NB4 (cell line): ENCODE measurements around the gene CHD8.

Source experiments
- MAX ChIP-seq: IDR thresholded peaks from 2 replicates; pipeline ENCODE4 v1.6.1; 2011; ENCODE audit warnings: low read depth, low read length
- MYC ChIP-seq: IDR thresholded peaks from 2 replicates; pipeline ENCODE4 v1.6.1; 2011; ENCODE audit warnings: low read depth, low read length
- TF ChIP-seq, protein P1 (sequence below): IDR thresholded peaks from one replicate; pipeline ENCODE4 v1.5.1; 2012; ENCODE audit warnings: low read depth, low read length

DNA sequence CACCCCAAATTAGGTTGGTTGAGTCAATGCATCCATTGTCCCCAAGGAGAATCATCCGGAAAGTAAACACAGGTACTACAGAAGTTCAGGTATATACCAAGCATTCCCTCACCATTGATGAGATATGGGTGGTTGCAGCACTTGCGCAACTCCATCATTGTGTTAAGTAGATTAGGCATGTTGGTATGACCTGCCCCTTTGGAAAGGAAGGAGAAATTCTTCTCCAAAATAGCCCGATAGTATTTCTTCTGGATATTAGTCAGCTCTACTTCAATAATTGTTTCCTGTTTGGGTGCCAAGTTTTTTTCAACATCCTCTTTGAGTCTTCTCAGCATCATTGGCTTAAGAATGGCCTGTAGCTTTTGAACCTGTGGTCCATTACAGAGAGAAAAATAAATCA is 50.8 kb downstream of the CHD8 start:
- TF ChIP-seq, protein P1, sequence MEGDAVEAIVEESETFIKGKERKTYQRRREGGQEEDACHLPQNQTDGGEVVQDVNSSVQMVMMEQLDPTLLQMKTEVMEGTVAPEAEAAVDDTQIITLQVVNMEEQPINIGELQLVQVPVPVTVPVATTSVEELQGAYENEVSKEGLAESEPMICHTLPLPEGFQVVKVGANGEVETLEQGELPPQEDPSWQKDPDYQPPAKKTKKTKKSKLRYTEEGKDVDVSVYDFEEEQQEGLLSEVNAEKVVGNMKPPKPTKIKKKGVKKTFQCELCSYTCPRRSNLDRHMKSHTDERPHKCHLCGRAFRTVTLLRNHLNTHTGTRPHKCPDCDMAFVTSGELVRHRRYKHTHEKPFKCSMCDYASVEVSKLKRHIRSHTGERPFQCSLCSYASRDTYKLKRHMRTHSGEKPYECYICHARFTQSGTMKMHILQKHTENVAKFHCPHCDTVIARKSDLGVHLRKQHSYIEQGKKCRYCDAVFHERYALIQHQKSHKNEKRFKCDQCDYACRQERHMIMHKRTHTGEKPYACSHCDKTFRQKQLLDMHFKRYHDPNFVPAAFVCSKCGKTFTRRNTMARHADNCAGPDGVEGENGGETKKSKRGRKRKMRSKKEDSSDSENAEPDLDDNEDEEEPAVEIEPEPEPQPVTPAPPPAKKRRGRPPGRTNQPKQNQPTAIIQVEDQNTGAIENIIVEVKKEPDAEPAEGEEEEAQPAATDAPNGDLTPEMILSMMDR, result no peak
- TF ChIP-seq MAX (no peak), MYC (no peak)
